ENCODE data around the gene ETNK2.
"Not testable (repeated sequence)": the region's sequence is repeated elsewhere in the genome, so short reads cannot be mapped to it uniquely, and the experiment has no call there.

The ETNK2 gene

GRCh38 chr1:204123376-204123775, 28.5 kb downstream of the ETNK2 start:
- peak; percentile 13 for DNase-seq

- DNase-seq = no peak
Observed at GRCh38 chr1:204121840-204122555, 29.8 kb downstream of the ETNK2 start.

- no peak for DNase-seq
Observed at GRCh38 chr1:204116539-204116938, 35.3 kb downstream of the ETNK2 start.

GRCh38 chr1:204115116-204115515, 36.7 kb downstream of the ETNK2 start:
- no peak for DNase-seq

- DNase-seq = no peak
Observed at GRCh38 chr1:204114606-204115005, 37.2 kb downstream of the ETNK2 start.

- DNase-seq = no peak
Observed at GRCh38 chr1:204113896-204114295, 37.9 kb downstream of the ETNK2 start.

- no peak for DNase-seq
Observed at GRCh38 chr1:204112876-204113730, 38.7 kb downstream of the ETNK2 start.

- no peak for DNase-seq
Observed at GRCh38 chr1:204110894-204111633, 40.8 kb downstream of the ETNK2 start.

GRCh38 chr1:204108312-204109141, 43.3 kb downstream of the ETNK2 start:
- DNase-seq = no peak

GRCh38 chr1:204107892-204108291, 44.0 kb downstream of the ETNK2 start:
- no peak for DNase-seq

- no peak for DNase-seq
Observed at GRCh38 chr1:204106825-204107224, 45.0 kb downstream of the ETNK2 start.

GRCh38 chr1:204105131-204105515, 46.7 kb downstream of the ETNK2 start:
- DNase-seq = no peak

- DNase-seq = no peak
Observed at GRCh38 chr1:204104331-204105130, 47.3 kb downstream of the ETNK2 start.

- no peak for DNase-seq
Observed at GRCh38 chr1:204103431-204103741, 48.5 kb downstream of the ETNK2 start.

- DNase-seq = peak; percentile 62
Observed at GRCh38 chr1:204102739-204103430, 49.0 kb downstream of the ETNK2 start.

- peak; percentile 81 for DNase-seq
Observed at GRCh38 chr1:204102029-204102611, 49.7 kb downstream of the ETNK2 start.

GRCh38 chr1:204099754-204100153, 52.1 kb downstream of the ETNK2 start:
- DNase-seq = not testable (repeated sequence)

GRCh38 chr1:204098683-204099082, 53.2 kb downstream of the ETNK2 start:
- DNase-seq = no peak

- no peak for DNase-seq
Observed at GRCh38 chr1:204096931-204097330, 54.9 kb downstream of the ETNK2 start.

- no peak for DNase-seq
Observed at GRCh38 chr1:204094856-204095634, 56.8 kb downstream of the ETNK2 start.

Measured in OCI-M1 (cell line).